HG03196 (cell line): ENCODE data around the gene PAX2.

Experiments
- ATAC-seq: cut with Tn5 transposase; IDR thresholded peaks from one replicate; pipeline ENCODE4 v1.9.1; 2021; ENCODE audit not compliant: unreplicated experiment

The PAX2 gene

DNA sequence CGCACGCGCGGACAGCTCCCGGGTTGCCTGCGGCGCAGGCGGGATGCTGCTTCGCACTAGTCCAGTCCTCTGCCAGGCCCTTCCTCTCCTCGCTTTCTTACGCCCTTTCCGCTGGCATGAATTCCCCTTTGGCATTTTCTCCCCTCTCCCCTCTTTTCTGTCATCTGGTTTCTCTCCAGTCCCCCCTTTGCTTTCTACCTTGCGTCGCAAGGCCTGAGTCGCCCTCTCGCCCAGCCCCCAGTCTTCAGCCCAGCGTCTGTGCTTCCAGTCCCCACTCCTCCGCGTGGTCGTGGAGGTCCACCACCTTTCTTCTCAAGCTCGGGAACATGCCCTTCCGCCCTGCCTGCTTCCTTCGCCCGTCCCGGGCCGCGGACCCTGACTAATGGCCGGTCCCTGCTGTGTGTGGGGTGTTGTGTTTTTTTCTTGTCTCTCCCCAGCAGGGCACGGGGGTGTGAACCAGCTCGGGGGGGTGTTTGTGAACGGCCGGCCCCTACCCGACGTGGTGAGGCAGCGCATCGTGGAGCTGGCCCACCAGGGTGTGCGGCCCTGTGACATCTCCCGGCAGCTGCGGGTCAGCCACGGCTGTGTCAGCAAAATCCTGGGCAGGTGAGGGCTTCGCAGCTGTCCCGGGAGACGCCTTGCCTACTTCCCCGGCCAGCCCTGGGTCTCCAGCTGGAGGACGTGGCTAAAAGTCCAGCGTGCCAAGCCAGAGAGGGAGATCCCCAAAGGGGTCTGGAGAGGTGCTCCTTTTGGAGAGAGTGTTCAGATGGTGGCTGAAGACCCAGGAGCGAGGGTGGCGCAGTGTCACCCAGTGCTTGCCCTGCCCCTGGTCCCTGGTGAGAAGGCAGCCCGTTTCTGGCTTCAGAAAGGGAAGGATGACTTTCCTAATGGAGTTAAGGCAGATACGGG is 4.2 kb downstream of the PAX2 start:
- no peak for ATAC-seq

DNA sequence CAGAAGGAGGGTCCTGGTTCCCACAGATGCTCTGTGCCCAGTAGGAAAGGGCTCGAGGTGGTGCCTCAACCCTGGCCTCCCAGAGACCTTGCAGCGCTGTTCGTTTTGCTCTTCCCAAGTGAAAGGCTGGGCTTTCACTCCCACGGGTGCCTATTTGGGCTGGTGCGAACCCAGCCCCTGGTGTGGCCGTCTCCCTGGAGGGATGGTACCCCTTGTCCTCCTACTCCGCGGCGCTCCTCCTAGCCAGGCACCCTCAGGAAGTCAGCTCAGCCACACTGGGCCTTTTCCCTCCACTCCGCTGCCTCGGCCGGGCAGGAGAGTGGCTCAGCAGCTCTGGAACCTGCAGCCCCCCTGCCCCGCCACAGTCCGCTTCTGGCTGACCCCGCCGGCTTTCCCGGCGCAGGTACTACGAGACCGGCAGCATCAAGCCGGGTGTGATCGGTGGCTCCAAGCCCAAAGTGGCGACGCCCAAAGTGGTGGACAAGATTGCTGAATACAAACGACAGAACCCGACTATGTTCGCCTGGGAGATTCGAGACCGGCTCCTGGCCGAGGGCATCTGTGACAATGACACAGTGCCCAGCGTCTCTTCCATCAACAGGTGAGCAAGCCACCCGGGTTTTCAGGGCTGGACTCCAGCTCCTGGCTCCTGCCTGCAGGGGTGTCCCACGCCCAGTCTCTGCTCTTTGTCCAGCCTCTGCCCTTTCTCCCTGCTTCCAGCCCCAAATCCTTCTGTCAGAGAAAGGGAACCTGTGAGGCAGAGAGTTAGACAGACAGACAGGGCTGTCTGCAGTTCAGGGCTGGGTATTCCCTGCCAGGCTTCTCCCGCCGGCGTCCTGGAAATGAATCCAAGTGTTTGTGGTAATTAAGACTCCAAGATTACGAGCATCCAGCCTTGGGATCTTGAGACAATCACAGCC is 5.2 kb downstream of the PAX2 start:
- ATAC-seq = no peak

DNA sequence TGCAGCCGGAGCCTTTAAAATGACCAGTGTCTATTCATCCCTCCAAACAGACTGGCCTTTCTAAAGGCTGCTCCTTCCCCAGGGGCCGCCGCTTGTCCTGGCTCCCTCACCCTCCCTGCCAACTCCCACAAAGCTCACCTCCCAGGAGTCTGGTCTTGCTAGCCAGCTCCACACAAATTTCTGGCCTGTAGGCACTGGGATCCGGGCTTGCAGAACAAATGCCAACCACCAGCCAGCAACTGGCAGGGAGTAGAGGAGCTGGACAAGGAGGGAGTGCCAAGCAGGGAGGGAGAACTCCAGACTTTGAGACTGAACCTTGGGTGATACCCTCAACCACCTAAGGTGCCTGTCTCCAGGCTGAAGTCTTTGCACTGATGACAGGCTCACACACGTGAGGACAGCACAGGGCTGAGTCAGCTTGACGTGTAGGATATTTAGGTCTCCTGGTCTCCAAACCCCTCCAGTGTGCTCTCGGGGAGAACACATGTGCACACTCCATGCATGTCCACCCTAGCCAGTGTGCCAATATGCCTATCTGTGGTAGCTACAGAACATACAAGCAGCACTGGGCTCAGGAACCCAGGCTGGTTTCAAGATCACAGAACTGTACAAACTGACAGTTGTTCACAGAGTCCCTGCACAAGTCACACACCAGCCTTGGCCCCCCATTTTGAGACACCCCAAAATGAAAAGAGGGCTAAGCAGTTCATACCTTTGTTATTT is 6.0 kb downstream of the PAX2 start:
- ATAC-seq = no peak

GRCh38 chr10:100755821-100756220 is 10.4 kb downstream of the PAX2 start:
- no peak for ATAC-seq

DNA sequence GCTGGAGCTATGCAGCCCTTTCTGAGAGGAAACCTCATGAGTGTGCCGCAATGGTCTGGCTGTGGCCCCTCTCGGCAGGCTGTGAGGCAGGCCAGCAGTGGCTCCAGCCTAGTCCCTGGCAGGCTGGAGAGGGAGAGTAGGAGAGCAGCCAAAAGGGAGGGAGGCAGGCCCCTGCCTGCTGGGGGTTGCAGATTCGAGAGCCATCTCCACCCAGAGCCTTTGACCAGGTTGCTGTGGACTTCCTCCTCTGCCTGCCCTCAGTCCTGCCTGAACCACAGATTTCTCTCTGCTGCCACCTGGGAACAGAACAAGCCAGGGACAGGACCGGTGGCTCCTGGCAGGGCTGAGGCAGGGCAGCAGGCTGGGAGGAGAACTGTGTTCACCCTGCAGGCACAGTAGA is 13.9 kb downstream of the PAX2 start:
- ATAC-seq = no peak

GRCh38 chr10:100760726-100761125 is 15.3 kb downstream of the PAX2 start:
- no peak for ATAC-seq

GRCh38 chr10:100761191-100761590 is 15.8 kb downstream of the PAX2 start:
- no peak for ATAC-seq

GRCh38 chr10:100763043-100763747 is 17.8 kb downstream of the PAX2 start:
- ATAC-seq = no peak

DNA sequence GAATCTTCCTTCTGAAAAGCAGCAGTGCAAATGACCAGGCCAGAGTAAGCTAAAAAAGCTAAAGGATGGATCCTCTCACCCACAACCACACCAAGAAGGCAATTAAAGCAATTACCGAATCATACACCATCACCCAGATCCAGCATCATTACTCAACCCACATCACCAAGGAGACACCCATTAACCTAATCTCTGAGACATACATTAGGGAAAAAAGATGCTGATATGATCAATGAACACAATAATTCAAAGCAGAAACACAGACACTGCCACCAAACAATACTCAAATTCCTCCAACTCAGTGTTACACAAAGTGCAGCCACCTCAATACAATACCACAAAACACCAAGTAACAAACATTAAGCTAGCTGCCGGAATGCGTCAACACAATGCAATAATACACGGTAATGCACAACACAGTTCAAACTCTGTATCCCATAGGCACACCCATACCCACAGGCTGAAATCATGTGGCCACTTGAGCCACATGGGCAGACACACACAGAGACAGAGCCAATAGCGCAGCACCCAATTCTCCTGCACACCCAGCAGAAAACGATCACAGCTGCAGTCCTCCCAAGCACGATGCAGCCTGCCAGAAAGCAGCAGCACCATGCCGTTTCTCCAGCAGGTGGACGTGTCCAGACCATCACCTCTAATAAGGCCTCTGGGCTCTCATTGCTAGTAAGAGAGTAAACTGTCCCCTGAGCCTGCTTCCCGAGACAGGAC is 21.5 kb downstream of the PAX2 start:
- no peak for ATAC-seq

- no peak for ATAC-seq
These were observed 22.0 kb downstream of the PAX2 start for GRCh38 chr10:100767422-100767775.

DNA sequence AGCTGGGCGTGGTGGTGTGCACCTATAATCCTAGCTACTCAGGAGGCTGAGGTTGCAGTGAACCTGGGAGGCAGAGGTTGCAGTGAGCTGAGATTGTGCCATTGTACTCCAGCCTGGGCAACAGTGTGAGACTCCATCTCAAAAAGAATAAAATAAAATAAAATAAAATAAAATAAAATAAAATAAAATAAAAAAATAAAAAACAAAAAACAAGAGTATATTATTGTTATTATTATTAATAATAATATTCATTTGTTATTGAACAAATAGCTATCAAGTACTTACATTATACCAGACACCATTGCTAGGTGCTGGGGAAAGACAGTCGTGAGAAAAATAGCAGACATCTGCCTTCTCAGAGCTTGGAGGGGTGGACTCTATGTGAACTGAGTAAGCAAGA is 24.1 kb downstream of the PAX2 start:
- ATAC-seq = no peak

GRCh38 chr10:100773646-100774045 is 28.3 kb downstream of the PAX2 start:
- ATAC-seq = no peak

- no peak for ATAC-seq
These were observed 28.8 kb downstream of the PAX2 start for GRCh38 chr10:100774223-100774622.

GRCh38 chr10:100774876-100775275 is 29.5 kb downstream of the PAX2 start:
- no peak for ATAC-seq

- no peak for ATAC-seq
These were observed 30.0 kb downstream of the PAX2 start for GRCh38 chr10:100775386-100775785.

GRCh38 chr10:100775871-100776270 is 30.5 kb downstream of the PAX2 start:
- no peak for ATAC-seq

GRCh38 chr10:100776671-100777070 is 31.3 kb downstream of the PAX2 start:
- no peak for ATAC-seq

- no peak for ATAC-seq
These were observed 33.9 kb downstream of the PAX2 start for GRCh38 chr10:100779329-100779728.

GRCh38 chr10:100780324-100780723 is 34.9 kb downstream of the PAX2 start:
- ATAC-seq = no peak

DNA sequence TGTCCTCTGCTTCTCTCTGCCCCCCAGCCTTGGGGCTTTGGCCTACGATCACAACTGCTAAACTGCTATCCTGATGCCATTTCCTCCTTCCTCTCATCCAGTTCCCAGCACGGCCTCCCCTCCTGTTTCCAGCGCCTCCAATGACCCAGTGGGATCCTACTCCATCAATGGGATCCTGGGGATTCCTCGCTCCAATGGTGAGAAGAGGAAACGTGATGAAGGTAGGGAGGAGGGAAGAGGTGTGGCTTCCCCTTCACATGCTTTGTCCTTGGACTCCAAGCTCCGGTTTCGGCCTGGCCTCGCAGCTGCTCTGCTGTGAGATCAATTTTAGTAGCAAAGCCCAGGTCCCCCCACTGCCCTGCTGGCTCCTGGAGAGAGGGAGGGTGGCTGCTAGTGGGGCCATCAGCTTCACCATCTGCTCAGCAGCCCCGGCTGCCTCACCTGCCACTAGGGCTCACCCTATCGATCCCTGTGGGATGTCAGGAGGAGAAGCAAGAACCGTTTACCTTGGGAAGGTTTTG is 35.8 kb downstream of the PAX2 start:
- no peak for ATAC-seq
